SU-DHL-6 (cell line): ENCODE measurements around the gene RNASE8.

Experiments used
- H2AFZ ChIP-seq: fragments of 200-600 bp; sonication (generic); 2 replicates; pipeline ENCODE4 v1.6.1; 2014; ENCODE audit warnings: low read depth, mild to moderate bottlenecking, moderate library complexity, mixed read lengths, antibody characterized with exemption, low read length; ENCODE audit not compliant: severe bottlenecking
- H3F3A ChIP-seq: fragments of 200-600 bp; shearing (Covaris generic); 2 replicates; pipeline ENCODE4 v1.6.0; 2016; ENCODE audit warnings: antibody characterized with exemption, mild to moderate bottlenecking; ENCODE audit not compliant: insufficient read depth
- H3K27ac ChIP-seq: fragments of 200-600 bp; sonication (generic); 2 replicates; pipeline ENCODE4 v1.5.1; 2016; ENCODE audit warnings: low read depth, mild to moderate bottlenecking, low read length, moderate library complexity, mixed read lengths
- H3K27me3 ChIP-seq: fragments of 200-600 bp; sonication (generic), shearing (Covaris generic); 2 replicates; pipeline ENCODE4 v1.6.0; 2014; ENCODE audit warnings: mild to moderate bottlenecking, low read length
- H3K36me3 ChIP-seq: fragments of 200-600 bp; sonication (generic); 2 replicates; pipeline ENCODE4 v1.6.1; 2014; ENCODE audit warnings: mild to moderate bottlenecking, low read length, mixed read lengths
- H3K4me2 ChIP-seq: fragments of 300-600, 200-600 bp; shearing (Covaris generic), sonication (generic); 2 replicates; pipeline ENCODE4 v1.6.0; 2014; ENCODE audit warnings: low read length, low read depth, mild to moderate bottlenecking; ENCODE audit not compliant: poor library complexity, severe bottlenecking
- H3K4me3 ChIP-seq: fragments of 200-600 bp; sonication (generic); 2 replicates; pipeline ENCODE4 v1.5.1; 2014; ENCODE audit warnings: antibody characterized with exemption, low read length, mild to moderate bottlenecking, mixed read lengths; ENCODE audit not compliant: insufficient read depth, poor library complexity, severe bottlenecking
- H3K79me2 ChIP-seq: fragments of 200-600 bp; sonication (generic); 2 replicates; pipeline ENCODE4 v1.6.1; 2014; ENCODE audit warnings: mild to moderate bottlenecking, low read length, moderate library complexity; ENCODE audit not compliant: insufficient read depth
- H3K9ac ChIP-seq: fragments of 200-600 bp; sonication (generic); 2 replicates; pipeline ENCODE4 v1.7.0; 2014; ENCODE audit warnings: mild to moderate bottlenecking, low read length
- H3K9me2 ChIP-seq: fragments of 200-600 bp; sonication (generic); replicated peaks from 2 replicates; pipeline ENCODE4 v1.6.1; 2014; ENCODE audit warnings: low read length; ENCODE audit not compliant: insufficient read depth
- H3K9me3 ChIP-seq: fragments of 200-600 bp; sonication (generic); 2 replicates; pipeline ENCODE4 v1.6.1; 2014; ENCODE audit warnings: low read length, mixed read lengths; ENCODE audit not compliant: insufficient read depth
- H4K20me1 ChIP-seq: fragments of 200-600 bp; sonication (generic); 2 replicates; pipeline ENCODE4 v1.6.1; 2014; ENCODE audit warnings: low read depth, mild to moderate bottlenecking, antibody characterized with exemption, low read length, moderate library complexity, mixed read lengths
- CTCF ChIP-seq: fragments of 200-600 bp; sonication (generic); IDR thresholded peaks from one replicate; pipeline ENCODE4 v1.5.1; 2017; ENCODE audit warnings: antibody characterized with exemption, mild to moderate bottlenecking, low read length, moderate library complexity; ENCODE audit not compliant: insufficient read depth, poor library complexity, severe bottlenecking
- EZH2phosphoT487 ChIP-seq: fragments of 200-600 bp; sonication (generic), shearing (Covaris generic); conservative IDR thresholded peaks from 2 replicates; pipeline ENCODE4 v1.6.1; 2018; ENCODE audit warnings: mild to moderate bottlenecking, antibody characterized with exemption, low read length, moderate library complexity, mixed read lengths

The RNASE8 gene

GRCh38 chr14:21054123-21054767 is 3.4 kb upstream of the RNASE8 start:
- Histone ChIP-seq H3K4me2 (no peak overlapping the region), H3K79me2 (no peaks in the 10 kb centered on the region), H3K27ac (no peak overlapping the region), H3K4me3 (no peak overlapping the region), H4K20me1 (no peaks in the 10 kb centered on the region), H3K9me2 (no peaks in the 10 kb centered on the region), H3K9me3 (no peaks in the 10 kb centered on the region), H3K9ac (no peak overlapping the region), H2AFZ (no peak overlapping the region), H3K27me3 (no peaks in the 10 kb centered on the region), H3F3A (no peaks in the 10 kb centered on the region), H3K36me3 (no peaks in the 10 kb centered on the region)
- TF ChIP-seq CTCF (no peak), EZH2phosphoT487 (no peak)

- Histone ChIP-seq H3K9me2 (no peaks in the 10 kb centered on the region), H3K27ac (no peak overlapping the region), H3K9me3 (no peaks in the 10 kb centered on the region), H4K20me1 (no peaks in the 10 kb centered on the region), H3K79me2 (no peaks in the 10 kb centered on the region), H3K4me2 (no peak overlapping the region), H2AFZ (no peak overlapping the region), H3K36me3 (no peaks in the 10 kb centered on the region), H3K27me3 (no peaks in the 10 kb centered on the region), H3K4me3 (no peak overlapping the region), H3F3A (no peaks in the 10 kb centered on the region), H3K9ac (no peak overlapping the region)
- TF ChIP-seq EZH2phosphoT487 (no peak), CTCF (no peak)
Observed at GRCh38 chr14:21054768-21055145, 2.9 kb upstream of the RNASE8 start.

- Histone ChIP-seq H3K9me3 (no peaks in the 10 kb centered on the region), H3K36me3 (no peaks in the 10 kb centered on the region), H3F3A (no peaks in the 10 kb centered on the region), H2AFZ (no peak overlapping the region), H4K20me1 (no peaks in the 10 kb centered on the region), H3K79me2 (no peaks in the 10 kb centered on the region), H3K9ac (no peak overlapping the region), H3K4me3 (no peak overlapping the region), H3K4me2 (no peak overlapping the region), H3K27me3 (no peaks in the 10 kb centered on the region), H3K9me2 (no peaks in the 10 kb centered on the region), H3K27ac (no peak overlapping the region)
- no peak for TF ChIP-seq CTCF
Observed at GRCh38 chr14:21055432-21056117, 2.0 kb upstream of the RNASE8 start.
